Esophagus squamous epithelium (tissue), 4 donors: ENCODE results near the gene RAB29.

ENCODE experiments used
- CTCF ChIP-seq, 6 experiments: fragments of 450-650 bp in 4 of 6; fragments of 200-600 bp in 2 of 6; sonication (generic) in 2 of 6; IDR thresholded peaks; one replicate each; pipeline ENCODE4 v1.5.1; 2016 to 2019; ENCODE audit warnings: antibody characterized with exemption in 6 of 6, mild to moderate bottlenecking in 4 of 6, moderate library complexity in 4 of 6
- POLR2A ChIP-seq, 4 donors: fragments of 450-650 bp; IDR thresholded peaks; one replicate each; pipeline ENCODE4 v1.6.1; 2017; ENCODE audit warnings: antibody characterized with exemption in 4 of 4, mild to moderate bottlenecking in 4 of 4, moderate library complexity in 3 of 4

GRCh38 chr1:205812271-205812877, 37.1 kb upstream of the RAB29 start:
- no peak for TF ChIP-seq CTCF (IDR thresholded peaks at IDR 0.05)
- TF ChIP-seq POLR2A (IDR thresholded peaks at IDR 0.05): no peak
